Fibroblast of skin of right quadriceps (primary cell): ENCODE results near the gene KDM4B.
"Not testable (repeated sequence)": the region's sequence is repeated elsewhere in the genome, so short reads cannot be mapped to it uniquely, and the experiment has no call there.

Experiments used
- DNase-seq: peaks from one replicate; pipeline ENCODE4 v3.0.0-alpha.2; 2013

Gene KDM4B

GRCh38 chr19:5186293-5187050 lies 217.6 kb downstream of the KDM4B start:
- peak; percentile 88 for DNase-seq

- DNase-seq, result no peak
Observed at GRCh38 chr19:5188548-5189317, 219.8 kb downstream of the KDM4B start.

GRCh38 chr19:5189318-5189607 lies 220.3 kb downstream of the KDM4B start:
- no peak for DNase-seq

GRCh38 chr19:5191091-5191490 lies 222.2 kb downstream of the KDM4B start:
- peak; percentile 41 for DNase-seq

- DNase-seq, result no peak
Observed at GRCh38 chr19:5192568-5192967, 223.7 kb downstream of the KDM4B start.

- DNase-seq, result no peak
Observed at GRCh38 chr19:5193192-5193591, 224.3 kb downstream of the KDM4B start.

- no peak for DNase-seq
Observed at GRCh38 chr19:5194641-5195040, 225.7 kb downstream of the KDM4B start.

- not testable (repeated sequence) for DNase-seq
Observed at GRCh38 chr19:5195587-5195986, 226.7 kb downstream of the KDM4B start.

GRCh38 chr19:5196832-5197231 lies 227.9 kb downstream of the KDM4B start:
- DNase-seq, result no peak

GRCh38 chr19:5200844-5201243 lies 231.9 kb downstream of the KDM4B start:
- DNase-seq, result no peak

- no peak for DNase-seq
Observed at GRCh38 chr19:5202553-5202952, 233.6 kb downstream of the KDM4B start.
